DLD1 (cell line): ENCODE data around the gene FHL1.

Experiments
- in situ Hi-C: cut with HindIII; loops from 2 replicates; pipeline ENCODE4 v1.10.0; 2017; ENCODE audit warnings: low sequenced_read_pairs

Gene FHL1

DNA sequence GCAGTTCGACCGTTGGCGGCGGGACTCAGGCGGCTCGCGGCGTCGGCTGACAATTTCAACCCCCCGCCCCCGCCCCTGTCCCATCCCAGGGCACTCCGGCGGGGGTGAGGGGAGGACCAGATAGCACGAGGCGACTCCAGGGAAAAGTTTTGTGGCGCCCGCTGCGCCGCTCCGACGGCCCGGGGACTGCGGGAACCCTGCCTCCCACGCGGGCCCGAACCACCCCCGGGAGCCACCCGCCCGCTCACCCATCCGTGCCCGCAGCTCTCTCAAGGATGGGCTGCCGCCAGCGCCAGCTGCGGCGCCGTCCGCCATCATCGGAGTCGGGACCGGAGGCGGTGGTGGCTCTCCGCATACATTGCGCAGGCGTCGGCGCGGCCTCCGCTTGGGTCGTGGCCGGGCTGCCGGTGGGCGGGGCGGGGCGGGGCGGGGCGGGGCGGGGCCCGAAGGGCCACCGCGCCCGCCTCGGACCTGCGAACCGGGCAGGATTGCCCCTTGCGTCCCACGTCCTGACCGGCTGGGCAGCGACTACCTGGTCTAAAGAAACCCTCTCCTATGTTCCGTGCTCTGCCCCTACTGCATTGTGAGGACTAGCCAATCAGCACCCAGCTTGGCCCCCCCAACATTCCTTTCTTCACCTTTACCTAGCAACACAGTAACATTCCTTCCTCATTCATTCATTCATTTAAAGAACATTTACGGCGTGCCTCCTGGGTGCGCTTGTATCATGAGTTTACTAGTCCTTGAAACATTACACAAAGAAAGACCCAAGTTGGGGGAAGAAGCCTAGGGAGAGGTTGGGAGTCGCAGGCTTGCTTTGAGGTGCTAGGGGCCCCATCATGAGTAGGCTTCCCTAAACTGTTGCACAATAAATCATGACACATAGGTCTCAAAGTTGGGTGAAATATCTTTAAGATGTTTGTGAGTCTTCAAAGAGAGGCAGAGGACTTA is 104.0 kb downstream of the FHL1 start, which contains the start of gene MAP7D3:
MAP7D3 (minus strand) TSS at position 360 of the 951 bp plus-strand sequence; CDS start at position 318, 42 bp downstream.
- in situ Hi-C loops: no loop called here

DNA sequence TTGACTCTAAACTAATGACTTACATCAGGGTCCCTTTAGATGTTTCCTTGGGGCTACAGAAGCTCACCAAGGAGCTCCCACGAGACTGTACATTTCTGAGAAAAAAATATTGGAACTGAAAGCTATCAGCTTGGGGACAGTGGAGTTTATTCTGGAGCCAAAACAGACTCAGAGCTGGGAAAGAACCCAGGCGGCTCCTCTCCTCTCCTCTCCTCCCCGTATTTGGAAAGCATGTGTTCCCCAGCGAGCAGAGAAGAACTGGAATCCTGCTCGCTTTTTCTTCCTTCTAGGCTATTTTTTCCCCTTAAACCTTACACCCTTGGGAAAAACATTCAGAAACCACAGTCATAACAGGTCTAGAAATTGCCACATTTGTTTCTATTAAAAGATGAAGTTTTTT is 108.2 kb downstream of the FHL1 start:
- in situ Hi-C loops: no loop called here

DNA sequence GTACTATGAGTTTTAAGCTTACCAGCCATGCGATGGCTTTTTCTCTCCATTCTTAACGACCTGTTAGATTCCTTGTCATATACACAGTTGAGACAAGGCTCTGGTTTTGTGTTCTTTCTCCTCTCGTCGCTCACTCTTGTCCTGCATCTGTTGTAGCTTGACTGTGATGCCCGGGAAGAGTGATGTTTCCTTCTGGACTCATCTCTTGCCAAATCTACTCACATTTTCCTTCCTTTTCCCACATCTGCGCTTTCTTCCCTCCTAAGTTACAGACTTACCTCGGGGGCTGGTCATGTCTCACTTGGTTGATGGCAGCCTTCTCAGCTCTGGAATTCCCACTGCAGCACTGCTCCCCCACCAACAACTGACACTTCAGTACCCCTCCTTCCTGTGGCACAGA is 108.7 kb downstream of the FHL1 start:
- in situ Hi-C loops: no loop called here

DNA sequence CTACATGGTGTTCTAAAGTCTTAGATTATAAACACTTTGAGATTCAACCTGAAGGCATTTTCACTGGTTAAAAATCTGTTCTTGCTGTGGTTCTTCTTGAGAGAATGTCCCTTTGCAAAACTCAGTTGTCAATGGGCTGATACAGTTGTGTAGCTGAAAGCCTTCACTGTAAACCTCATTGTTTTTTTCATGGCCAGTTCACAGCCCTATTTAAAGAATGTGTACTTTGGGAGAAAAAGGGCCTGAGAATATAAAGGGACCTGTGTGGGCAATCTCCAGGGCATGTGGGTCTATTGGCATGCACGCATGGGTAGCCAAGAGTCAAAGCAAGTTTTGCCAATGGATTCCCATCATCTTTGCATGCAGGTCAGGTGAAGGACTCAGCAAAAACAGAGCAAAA is 111.6 kb downstream of the FHL1 start:
- in situ Hi-C loops: no loop called here

DNA sequence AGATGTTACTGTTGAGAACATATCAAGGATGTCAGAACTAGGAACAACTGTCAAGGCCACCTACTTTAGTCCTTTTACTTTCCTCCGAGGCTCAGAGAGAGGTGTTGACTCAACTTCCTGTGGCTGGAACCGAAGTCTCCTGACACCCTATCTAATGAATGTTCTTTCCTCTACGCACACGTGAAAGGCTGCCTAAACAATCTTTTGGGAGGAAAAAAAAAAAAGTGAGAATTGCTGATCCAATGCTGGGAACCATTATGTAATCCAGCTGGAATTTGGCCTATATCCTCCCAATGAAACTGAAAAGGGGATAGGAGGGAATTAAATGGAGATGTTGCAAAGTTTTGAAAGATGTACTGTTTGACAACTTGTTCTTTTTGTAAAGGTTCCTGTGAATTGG is 112.2 kb downstream of the FHL1 start:
- in situ Hi-C loops: no loop called here

DNA sequence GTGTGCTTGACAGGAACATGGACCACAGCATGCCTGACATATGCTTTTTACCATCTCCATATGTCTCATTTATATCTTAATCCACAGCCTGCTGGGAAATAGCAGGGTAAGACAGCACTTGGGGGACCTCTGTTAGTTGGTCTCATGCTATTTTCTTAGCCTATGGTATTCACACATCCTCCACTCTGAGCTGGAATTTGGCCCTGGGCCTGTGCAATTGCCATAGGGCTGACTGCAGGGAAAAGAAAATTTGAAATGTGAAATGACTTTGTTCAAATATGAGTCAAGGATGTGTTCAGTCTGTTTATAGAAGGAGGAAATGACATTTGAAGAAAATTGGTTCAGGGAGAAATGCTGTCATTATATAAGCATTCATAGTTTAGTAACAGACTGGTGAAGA is 113.4 kb downstream of the FHL1 start:
- in situ Hi-C loops: no loop called here
